CD4-positive, alpha-beta T cell treated with Interleukin-17A for 4 hours (primary cell): ENCODE results near the gene SLC1A4.
"Not testable (repeated sequence)": the region's sequence is repeated elsewhere in the genome, so short reads cannot be mapped to it uniquely, and the experiment has no call there.

Experiments used
- DNase-seq: peaks from one replicate; pipeline ENCODE4 v3.0.0-alpha.2; 2020; ENCODE audit warnings: mixed read lengths

Gene SLC1A4

GRCh38 chr2:65027616-65028244 lies 38.5 kb downstream of the SLC1A4 start:
- DNase-seq: no peak

- no peak for DNase-seq
These were observed 41.5 kb downstream of the SLC1A4 start for GRCh38 chr2:65030476-65031332.

- peak; percentile 49 for DNase-seq
These were observed 42.3 kb downstream of the SLC1A4 start for GRCh38 chr2:65031341-65032018.

GRCh38 chr2:65032019-65032975 lies 43.1 kb downstream of the SLC1A4 start:
- peak; percentile 16 for DNase-seq

GRCh38 chr2:65033178-65033577 lies 44.0 kb downstream of the SLC1A4 start:
- peak; percentile 23 for DNase-seq

GRCh38 chr2:65033667-65034066 lies 44.5 kb downstream of the SLC1A4 start:
- DNase-seq: not testable (repeated sequence)

GRCh38 chr2:65035351-65035943 lies 46.2 kb downstream of the SLC1A4 start:
- no peak for DNase-seq

GRCh38 chr2:65037178-65037577 lies 48.0 kb downstream of the SLC1A4 start:
- no peak for DNase-seq

GRCh38 chr2:65039640-65040039 lies 50.4 kb downstream of the SLC1A4 start:
- no peak for DNase-seq

- DNase-seq: peak; percentile 83
These were observed 51.4 kb downstream of the SLC1A4 start for GRCh38 chr2:65040400-65041261.

- DNase-seq: no peak
These were observed 53.8 kb downstream of the SLC1A4 start for GRCh38 chr2:65043001-65043400.

- no peak for DNase-seq
These were observed 55.0 kb downstream of the SLC1A4 start for GRCh38 chr2:65044097-65044735.

- no peak for DNase-seq
These were observed 56.5 kb downstream of the SLC1A4 start for GRCh38 chr2:65045651-65046050.

- DNase-seq: no peak
These were observed 57.6 kb downstream of the SLC1A4 start for GRCh38 chr2:65046633-65047407.

GRCh38 chr2:65049010-65049639 lies 59.9 kb downstream of the SLC1A4 start:
- DNase-seq: no peak

- no peak for DNase-seq
These were observed 61.7 kb downstream of the SLC1A4 start for GRCh38 chr2:65050931-65051330.

GRCh38 chr2:65053199-65053598 lies 64.0 kb downstream of the SLC1A4 start:
- DNase-seq: peak; percentile 50

- no peak for DNase-seq
These were observed 65.7 kb downstream of the SLC1A4 start for GRCh38 chr2:65054749-65055421.
